ENCODE measurements around the gene MAT1A.
"Not testable (repeated sequence)": the region's sequence is repeated elsewhere in the genome, so short reads cannot be mapped to it uniquely, and the experiment has no call there.

Gene MAT1A

GRCh38 chr10:80256798-80257197 is 32.7 kb downstream of the MAT1A start:
- not testable (repeated sequence) for H3K4me3 ChIP-seq (ENCODE audit: low read depth, low read length); DNase-seq (ENCODE audit: low read depth)
- peak; percentile 40 for TF ChIP-seq CTCF (IDR thresholded peaks at IDR 0.05; ENCODE audit: low read depth, low read length, missing control alignments)

- not testable (repeated sequence) for H3K4me3 ChIP-seq (ENCODE audit: low read depth, low read length); DNase-seq (ENCODE audit: low read depth)
Measured at GRCh38 chr10:80254726-80255125, 34.7 kb downstream of the MAT1A start.

- DNase-seq (ENCODE audit: low read depth); H3K4me3 ChIP-seq (ENCODE audit: low read depth, low read length): not testable (repeated sequence)
Measured at GRCh38 chr10:80253963-80254271, 35.5 kb downstream of the MAT1A start.

- TF ChIP-seq CTCF (IDR thresholded peaks at IDR 0.05; ENCODE audit: low read depth, low read length, missing control alignments): no peak
- DNase-seq (ENCODE audit: low read depth): no peak
- H3K4me3 ChIP-seq (ENCODE audit: low read depth, low read length): no peak overlapping the region
Measured at GRCh38 chr10:80253266-80253962, 36.0 kb downstream of the MAT1A start.

DNA sequence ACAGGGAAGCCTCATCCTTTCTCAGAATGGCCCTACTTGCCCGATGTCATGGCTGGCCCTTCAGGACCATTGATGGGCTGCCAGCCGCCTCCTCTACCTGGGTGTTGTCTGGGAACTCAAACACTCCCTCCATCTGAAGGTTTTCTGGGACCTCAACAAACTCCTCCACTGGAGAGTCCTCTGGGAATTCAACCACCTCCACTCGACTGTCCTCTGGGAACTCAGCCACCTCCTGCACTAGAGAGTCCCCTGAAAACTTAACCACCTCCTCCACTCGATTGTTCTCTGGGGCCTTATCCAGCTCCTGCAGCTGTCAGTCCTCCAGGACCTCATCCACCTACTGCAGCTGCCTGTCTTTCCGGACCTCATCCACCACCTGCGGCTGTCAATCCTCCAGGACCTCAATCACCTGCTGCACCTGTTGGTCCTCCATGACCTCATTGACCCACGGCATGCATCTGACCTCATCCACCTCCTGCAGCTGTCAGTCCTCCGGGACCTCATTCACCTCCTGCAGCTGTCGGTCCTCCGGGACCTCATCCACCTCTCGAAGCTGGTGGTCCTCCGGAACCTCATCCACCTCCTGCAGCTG is 37.1 kb downstream of the MAT1A start:
- H3K4me3 ChIP-seq (ENCODE audit: low read depth, low read length): no peak overlapping the region
- TF ChIP-seq CTCF (IDR thresholded peaks at IDR 0.05; ENCODE audit: low read depth, low read length, missing control alignments): no peak
- DNase-seq (ENCODE audit: low read depth): no peak

- not testable (repeated sequence) for H3K4me3 ChIP-seq (ENCODE audit: low read depth, low read length)
Measured at GRCh38 chr10:80251703-80252280, 37.7 kb downstream of the MAT1A start.

DNA sequence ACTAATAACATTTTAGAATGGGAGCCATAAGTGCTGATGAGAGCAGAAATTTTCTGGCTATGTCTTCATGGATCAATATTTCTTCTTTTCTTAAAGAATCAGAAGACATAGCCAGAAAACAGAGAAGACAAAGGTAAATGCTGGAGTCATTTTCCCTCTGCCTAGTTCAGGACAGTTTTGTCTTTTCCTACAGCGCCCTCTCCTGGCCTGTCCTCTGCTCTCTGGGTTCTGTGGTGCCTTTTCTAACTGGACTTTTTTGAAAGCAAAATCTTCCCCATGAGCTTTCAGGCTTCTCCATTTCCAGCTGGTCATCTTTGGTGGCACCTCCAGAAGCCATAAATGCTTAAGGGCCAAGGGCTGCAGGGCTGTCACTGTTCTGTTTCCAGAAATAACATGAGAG is 39.1 kb downstream of the MAT1A start:
- not testable (repeated sequence) for DNase-seq (ENCODE audit: low read depth); H3K4me3 ChIP-seq (ENCODE audit: low read depth, low read length)

More at GRCh38 chr10:80251703-80252280, 37.7 kb downstream of the MAT1A start:
- DNase-seq (ENCODE audit: low read depth): not testable (repeated sequence)

GRCh38 chr10:80249906-80250305 is 39.6 kb downstream of the MAT1A start:
- H3K4me3 ChIP-seq (ENCODE audit: low read depth, low read length); DNase-seq (ENCODE audit: low read depth): not testable (repeated sequence)

- not testable (repeated sequence) for DNase-seq (ENCODE audit: low read depth); H3K4me3 ChIP-seq (ENCODE audit: low read depth, low read length)
Measured at GRCh38 chr10:80247611-80248010, 41.8 kb downstream of the MAT1A start.

DNA sequence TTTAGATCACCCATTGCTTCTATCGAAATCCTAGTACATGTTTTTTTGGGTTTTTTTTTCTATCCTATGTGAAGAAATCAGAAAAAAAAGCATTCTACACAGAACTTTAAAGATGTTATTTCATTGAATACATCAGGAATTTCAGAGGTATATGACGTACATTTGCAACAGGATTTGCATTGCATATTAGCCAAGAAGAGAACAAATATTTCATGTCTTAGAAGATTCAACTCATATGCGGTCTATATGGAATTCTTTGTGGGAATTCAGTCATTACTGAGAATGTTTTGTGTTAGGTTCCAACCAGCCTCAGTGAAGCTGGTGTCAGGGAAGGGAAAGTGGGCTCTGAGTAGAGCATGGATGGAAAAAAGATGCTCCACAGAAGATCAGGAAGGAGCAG is 45.1 kb downstream of the MAT1A start:
- not testable (repeated sequence) for DNase-seq (ENCODE audit: low read depth); H3K4me3 ChIP-seq (ENCODE audit: low read depth, low read length)

DNA sequence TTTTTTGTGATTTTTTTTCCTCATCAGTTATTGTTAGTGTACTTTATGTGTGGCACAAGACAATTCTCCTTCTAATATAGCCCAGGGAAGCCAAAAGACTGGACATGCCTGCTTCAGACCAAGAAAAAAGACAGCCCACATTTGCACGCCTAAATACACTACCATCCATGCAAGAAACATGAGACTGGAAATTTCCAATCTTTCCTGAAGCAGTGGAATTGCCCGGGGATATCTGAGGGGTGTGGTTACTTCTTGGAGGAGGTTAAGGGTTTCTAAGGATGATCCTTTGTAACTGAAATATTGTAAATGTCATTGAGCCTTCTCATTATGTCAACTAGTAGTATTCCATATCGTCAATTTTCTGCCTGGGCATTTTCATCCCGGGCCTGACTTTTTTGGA is 47.1 kb downstream of the MAT1A start:
- not testable (repeated sequence) for DNase-seq (ENCODE audit: low read depth); H3K4me3 ChIP-seq (ENCODE audit: low read depth, low read length)

- not testable (repeated sequence) for H3K4me3 ChIP-seq (ENCODE audit: low read depth, low read length); DNase-seq (ENCODE audit: low read depth)
Measured at GRCh38 chr10:80236457-80236856, 53.0 kb downstream of the MAT1A start.

GRCh38 chr10:80234331-80235235 is 54.9 kb downstream of the MAT1A start:
- H3K4me3 ChIP-seq (ENCODE audit: low read depth, low read length); DNase-seq (ENCODE audit: low read depth): not testable (repeated sequence)

GRCh38 chr10:80233871-80234270 is 55.6 kb downstream of the MAT1A start:
- not testable (repeated sequence) for DNase-seq (ENCODE audit: low read depth); H3K4me3 ChIP-seq (ENCODE audit: low read depth, low read length)

- not testable (repeated sequence) for H3K4me3 ChIP-seq (ENCODE audit: low read depth, low read length); DNase-seq (ENCODE audit: low read depth)
Measured at GRCh38 chr10:80226723-80227122, 62.7 kb downstream of the MAT1A start.

All from GM12864 (cell line).